GM18505 (cell line): ENCODE results near the gene FUBP3.

Experiments used
- ATAC-seq: cut with Tn5 transposase; IDR thresholded peaks from one replicate; pipeline ENCODE4 v1.9.1; 2021; ENCODE audit not compliant: unreplicated experiment
- POLR2A ChIP-seq: IDR thresholded peaks from 4 replicates; pipeline ENCODE4 v1.6.1; 2011; ENCODE audit warnings: borderline replicate concordance; ENCODE audit not compliant: insufficient read depth, insufficient read length; ENCODE audit errors: extremely low read depth

Gene FUBP3

DNA sequence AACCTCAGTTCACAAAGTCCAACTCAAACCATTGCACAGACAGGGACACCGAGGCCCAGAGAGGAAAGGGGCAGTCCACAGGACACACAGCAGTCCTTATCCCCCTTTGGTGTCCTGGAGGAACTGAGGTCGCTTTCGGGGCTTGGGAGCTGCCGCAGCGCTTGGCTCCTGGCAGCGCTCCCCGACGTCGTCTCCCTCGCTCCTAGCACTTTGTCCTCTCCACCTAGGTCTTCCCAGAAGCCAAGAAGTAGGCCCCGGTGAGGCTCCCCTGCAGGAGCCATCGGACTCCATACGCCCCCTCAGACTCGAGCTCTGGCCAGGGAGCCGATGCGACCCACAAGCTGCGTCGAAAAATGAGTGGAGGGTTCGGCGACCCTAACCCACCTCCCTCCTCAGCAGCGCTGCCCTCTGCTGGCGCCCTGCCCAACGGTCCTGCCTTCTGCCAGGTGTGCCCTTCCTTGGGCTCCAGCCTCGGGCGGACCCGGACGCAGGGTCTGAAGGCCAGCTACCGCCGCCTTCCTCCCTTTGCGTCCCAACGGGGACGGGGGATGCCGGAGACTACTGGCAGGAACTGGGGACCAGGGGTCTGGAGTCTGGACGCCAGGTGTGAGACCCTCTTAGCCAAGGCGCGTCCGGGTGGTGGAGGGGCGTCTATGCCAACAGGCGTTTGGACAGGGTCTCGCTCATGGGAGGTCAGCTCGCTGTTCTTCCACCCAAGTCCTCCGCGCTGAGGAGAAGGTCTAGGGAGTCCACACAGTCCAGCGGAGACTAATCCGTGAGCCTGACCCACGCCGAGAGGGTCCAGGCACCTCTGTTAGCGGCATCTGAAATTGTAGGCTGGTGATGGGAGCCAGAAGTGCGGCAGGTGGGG, 83.0 kb downstream of the FUBP3 start:
- no peak for TF ChIP-seq POLR2A
- no peak for ATAC-seq

DNA sequence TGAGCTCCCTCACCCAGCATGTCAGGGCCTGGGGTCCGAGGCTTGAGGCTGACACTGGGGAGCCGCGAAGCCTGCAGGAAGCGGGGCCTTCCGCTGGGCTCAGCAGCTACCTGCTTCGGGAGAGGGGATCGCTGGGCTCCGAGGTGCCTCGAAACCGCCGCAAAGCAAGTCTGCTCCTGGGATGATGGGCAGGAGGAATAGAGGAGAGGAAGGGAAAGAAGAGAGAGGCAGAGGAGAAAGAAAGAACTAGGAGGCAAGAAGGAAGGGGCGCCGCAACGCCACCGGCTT, 83.5 kb downstream of the FUBP3 start:
- no peak for TF ChIP-seq POLR2A
- ATAC-seq, result no peak

DNA sequence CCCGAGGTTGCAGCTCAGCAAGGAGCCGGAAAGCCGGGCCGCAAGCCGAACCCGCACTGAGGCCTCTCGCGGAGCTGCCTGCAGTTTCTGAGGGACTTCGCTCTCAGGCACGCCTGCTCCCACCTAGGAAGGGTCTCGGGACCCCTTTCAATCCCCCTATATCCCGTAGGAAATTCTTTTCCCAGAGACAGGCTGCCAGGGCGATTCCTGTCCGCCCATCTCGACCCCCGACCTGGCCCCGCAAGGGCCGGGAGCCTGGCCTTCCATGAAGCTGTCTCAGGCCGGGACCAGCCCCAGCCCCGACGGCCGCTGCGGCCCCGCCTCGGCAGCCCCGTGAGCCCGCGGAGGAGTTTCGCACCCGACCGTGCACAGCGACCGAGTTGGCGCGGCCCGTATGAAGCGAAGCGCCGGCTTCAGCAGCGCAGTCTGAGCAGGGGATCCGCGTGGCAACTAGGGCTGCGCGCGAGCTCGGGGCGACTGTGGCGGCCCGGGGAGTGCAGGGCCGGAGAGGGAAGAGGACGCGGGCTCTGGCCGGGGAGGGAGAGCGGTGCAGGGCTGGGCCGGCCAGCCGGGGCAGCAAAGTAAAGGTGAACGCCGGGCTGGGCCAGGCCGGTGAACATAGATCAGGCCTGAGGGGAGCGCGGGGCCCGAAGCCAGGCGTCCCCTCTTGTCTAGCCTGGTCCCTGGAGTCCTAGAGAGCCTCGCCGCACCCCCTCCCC, 84.0 kb downstream of the FUBP3 start:
- ATAC-seq, result no peak
- TF ChIP-seq POLR2A, result no peak

DNA sequence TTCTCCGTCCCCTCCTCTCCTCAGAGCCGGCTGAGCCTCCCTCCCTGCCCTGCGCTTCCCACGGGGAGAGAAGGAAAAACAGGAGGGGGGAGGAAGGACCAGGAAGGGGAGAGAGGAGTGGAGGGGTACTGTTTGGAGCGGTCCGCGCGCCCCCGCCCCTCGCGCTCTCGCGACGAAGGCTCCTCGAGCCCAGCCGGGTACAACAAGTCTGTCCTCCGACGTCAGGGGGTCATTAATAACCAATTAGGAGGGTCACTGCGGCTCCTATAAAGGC, 84.5 kb downstream of the FUBP3 start:
- no peak for ATAC-seq
- no peak for TF ChIP-seq POLR2A

DNA sequence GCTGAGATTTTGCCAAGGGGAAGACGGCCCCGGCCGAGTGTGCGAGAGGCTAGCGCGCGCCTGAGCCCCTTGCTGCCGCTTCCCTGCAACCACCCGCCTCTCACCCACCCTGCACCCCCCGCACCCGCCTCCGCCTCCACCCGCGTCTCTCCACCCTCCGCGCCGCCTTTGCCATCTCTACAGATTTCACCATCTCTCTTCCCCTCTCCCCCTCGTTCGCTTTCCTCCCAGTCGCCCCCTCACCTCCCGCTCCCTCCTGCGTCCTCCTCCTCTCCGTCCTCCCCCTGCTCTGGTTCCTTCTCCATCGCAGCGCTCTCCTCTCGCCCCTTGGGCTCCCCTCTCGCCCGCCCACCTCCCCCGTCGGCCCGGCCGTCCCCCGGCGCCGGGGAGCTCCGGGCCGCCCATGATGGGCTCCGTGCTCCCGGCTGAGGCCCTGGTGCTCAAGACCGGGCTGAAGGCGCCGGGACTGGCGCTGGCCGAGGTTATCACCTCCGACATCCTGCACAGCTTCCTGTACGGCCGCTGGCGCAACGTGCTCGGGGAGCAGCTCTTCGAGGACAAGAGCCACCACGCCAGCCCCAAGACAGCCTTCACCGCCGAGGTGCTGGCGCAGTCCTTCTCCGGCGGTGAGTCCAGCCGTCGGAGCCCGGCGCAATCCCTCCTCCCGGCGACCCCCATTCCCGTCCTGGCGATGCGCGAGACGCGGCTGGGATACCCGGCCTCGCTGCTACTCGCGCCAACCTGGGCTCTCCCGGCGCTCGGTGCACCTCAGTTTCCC, 85.1 kb downstream of the FUBP3 start, which contains the start of gene PRDM12:
Gene PRDM12, plus strand, starts transcription at position 344 of the 778 bp plus-strand sequence. Its CDS starts 60 bp downstream, at position 404.
- no peak for ATAC-seq
- no peak for TF ChIP-seq POLR2A

DNA sequence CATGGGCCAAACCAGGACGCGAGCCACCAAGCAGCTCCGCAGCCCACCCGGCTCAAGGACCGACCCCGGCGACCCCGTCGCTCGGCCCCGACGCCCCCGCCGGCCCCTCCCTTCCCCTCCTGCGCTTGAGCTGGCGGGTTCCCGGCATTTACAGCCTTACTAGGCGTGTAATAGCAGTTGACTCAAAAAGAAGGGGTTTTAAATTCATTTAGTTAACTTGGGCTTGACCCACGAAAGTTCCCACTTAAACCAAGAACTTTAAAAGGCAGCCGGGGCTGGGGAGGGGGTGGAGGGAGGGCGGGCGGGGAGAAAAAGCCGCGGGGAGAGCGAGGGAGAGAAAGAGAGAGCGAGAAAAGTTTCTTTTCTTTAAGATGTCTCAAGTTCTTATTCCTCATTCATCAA, 85.7 kb downstream of the FUBP3 start:
- no peak for TF ChIP-seq POLR2A
- no peak for ATAC-seq

DNA sequence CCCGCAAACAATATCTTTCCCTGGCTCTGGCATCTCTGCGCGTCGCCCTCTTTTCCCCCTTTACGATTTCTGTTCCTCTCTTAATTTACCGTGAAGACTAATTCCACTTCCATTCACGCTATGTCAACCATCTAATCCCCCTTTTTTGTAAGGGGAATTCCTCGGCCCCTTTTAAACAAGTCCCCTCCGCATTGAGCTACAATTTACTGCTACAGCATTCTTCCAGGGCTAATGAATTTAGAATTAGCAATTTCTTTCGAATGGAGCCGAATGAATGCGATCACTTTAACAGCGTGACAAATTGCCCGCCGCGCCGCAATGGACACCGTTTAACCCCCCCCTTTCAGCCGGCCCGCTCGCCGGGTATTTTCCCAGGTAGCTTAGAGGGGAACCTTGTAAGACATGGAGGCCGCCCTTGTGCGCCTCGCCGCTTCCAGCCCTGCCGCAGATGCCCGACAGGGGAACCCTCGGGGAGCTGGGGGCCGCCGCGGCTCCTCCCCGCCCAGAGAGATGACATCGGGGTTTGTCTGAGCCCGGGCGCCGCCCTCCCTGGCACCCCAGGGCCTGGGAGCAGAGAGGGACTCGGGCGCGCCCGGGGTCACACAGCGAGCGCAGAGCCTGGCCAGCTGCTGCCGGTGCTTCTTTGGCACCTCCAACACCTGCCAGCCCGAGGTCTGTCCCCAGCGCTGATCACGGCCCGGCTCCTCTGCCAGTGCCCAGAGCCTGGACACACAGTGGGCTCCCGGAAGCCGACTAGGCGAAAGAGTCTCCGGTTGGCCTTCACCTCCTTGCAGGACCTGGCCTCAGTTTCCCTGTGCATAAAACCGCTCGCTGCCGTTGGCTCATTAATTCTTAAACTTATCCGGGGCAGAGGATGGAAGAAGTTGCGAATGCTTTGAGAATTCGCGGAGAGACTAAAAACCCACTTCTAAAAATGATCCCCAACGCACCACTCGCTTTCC, 86.3 kb downstream of the FUBP3 start:
- no peak for TF ChIP-seq POLR2A
- no peak for ATAC-seq

DNA sequence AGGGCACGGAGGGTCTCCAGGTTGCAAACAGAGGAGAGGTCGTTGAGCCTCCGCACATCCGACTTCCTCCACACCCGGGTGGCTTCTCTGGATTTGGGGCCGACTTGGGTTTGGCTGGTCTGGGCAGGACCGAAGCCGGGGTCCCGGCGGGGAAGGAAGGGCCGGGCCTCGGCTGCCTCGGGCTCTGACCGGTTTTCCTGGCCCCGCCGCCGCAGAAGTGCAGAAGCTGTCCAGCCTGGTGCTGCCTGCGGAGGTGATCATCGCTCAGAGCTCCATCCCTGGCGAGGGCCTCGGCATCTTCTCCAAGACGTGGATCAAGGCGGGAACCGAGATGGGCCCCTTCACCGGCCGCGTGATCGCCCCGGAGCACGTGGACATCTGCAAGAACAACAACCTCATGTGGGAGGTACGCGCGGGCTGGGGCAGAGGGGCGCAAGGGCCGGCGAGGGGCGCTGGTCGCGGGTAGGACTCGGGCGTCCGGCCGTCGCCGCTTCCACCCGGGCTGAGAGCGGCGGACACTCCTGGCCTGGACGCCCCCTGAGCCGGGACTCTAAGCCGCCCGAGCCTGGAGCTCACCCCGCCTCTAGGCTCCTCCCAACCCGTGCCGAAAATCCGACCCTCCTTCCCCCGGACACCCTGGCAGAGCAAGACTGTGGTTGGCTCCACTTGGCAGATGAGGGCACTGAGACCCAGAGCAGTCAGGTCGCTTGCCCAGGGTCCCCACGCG, 87.2 kb downstream of the FUBP3 start:
- ATAC-seq, result no peak
- TF ChIP-seq POLR2A, result no peak

DNA sequence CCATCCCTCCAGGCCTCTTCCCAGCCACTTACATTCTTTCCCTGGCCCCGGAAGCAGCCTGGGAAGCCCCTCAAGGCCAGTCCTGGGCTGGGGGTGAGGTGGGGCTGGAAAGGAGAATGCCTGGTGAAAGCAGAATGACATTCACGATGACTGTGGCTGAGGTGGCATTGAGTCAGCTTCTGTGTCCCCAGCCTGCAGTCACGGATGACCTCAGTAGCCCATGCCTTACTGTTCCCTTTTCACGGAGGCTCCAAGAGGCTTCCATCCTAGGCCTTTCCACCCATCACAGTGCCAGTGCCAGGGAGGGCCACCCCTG, 87.7 kb downstream of the FUBP3 start:
- no peak for ATAC-seq
- no peak for TF ChIP-seq POLR2A

DNA sequence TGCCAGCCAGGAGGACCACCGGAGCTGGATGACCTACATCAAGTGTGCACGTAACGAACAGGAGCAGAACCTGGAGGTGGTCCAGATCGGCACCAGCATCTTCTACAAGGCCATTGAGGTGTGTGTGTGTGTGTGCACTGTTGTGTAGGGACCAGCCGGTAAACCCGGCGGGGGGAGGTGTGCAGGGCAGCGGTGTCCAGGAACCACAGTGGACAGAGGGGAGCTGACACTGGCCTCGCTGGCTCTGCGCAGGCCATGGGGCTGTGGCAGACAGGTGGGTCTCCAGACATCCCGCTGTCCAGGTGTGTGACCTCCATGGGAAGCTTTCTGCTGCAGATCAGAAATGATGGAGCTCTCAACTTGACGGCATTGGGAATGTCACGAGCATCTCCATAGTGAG, 88.8 kb downstream of the FUBP3 start:
- ATAC-seq, result no peak
- no peak for TF ChIP-seq POLR2A

DNA sequence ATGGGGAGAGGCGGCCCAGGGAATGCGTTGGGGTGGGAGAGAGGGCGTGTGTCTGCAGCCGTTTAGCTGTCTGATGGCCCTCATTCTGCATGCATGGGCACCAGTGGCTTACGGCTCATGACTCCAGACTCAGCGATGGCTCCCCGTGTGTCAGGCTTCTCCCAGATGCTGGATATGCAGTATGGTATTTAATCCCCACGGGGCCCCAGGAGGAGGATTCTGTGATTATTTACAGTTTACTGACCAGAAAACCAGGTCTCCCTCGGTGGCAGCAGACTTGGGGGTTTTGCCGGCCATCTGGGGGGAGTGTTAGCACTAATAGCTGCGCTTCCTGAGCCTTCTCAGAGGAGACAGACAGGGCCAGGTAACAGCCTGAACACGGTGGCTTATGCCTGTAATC, 89.3 kb downstream of the FUBP3 start:
- ATAC-seq, result no peak

DNA sequence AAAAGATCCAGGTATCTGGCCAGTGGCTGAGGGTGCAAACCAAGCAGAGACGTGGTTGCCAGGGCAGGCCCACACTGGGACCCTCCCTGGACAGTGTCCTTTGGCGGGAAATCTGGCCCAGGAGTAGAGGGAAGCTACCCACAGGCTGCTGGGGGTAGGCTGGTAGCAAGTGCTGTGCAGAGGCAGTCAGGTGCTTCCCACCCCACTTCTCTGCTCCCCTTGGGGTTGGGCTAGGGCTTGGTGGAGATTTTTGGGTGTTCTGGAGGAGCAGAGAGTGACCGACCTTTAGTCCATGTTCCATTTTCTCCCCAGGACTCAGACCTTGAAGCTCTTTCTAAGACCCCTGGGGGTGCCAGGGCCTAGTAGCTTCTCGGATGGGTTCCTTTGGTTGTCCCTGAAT, 90.6 kb downstream of the FUBP3 start:
- no peak for TF ChIP-seq POLR2A
- ATAC-seq, result no peak

More for the DNA sequence above, 89.3 kb downstream of the FUBP3 start:
- no peak for TF ChIP-seq POLR2A

DNA sequence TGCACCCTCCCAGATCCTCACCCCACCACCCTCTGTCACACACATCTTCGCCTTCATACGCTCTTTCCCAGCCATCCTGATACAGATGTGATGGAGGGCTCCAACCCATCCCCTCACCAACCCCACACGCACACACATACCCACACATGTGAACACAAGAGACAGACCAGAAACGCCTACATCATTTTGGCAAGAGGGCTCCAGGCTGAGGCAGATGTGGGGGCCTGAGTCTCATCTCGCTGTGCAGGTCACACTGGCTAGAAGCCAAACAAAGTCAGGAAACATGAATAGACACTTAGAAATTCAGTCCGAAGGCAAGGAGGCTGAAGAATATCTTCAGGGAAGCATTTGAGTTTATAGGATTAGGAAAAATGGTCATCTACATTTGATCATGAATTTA, 91.3 kb downstream of the FUBP3 start:
- ATAC-seq, result no peak

DNA sequence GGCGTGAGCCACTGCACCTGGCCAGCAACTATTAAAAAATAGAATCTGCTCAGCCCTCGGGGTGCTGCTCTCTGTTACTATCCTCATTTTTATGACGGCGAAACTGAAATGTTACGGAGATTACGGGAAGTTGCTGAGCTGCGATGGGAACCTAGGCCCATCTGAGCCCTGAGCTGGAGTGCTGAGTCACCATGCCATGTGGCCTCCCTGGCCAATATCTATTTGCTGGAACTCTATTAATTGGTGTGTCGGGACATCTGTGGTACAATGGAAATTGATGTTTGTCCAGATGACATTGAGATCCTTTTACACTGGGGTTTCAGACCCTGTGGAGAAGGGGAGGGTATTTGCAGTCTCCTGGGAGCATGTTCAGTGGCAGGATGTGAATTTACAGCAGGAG, 93.1 kb downstream of the FUBP3 start:
- no peak for TF ChIP-seq POLR2A
- ATAC-seq, result no peak

More for the DNA sequence above, 91.3 kb downstream of the FUBP3 start:
- no peak for TF ChIP-seq POLR2A
